NCI-H1105 (cell line): ENCODE data around the gene SLC4A11.
A peak's percentile ranks its signal among the peaks of the same experiment; 100 is the strongest.
"Not testable (repeated sequence)": the region's sequence is repeated elsewhere in the genome, so short reads cannot be mapped to it uniquely, and the experiment has no call there.

Experiments used
- DNase-seq: peaks from one replicate; lab custom pipeline; 2025; lab: John Stamatoyannopoulos, UW

Gene SLC4A11

DNA sequence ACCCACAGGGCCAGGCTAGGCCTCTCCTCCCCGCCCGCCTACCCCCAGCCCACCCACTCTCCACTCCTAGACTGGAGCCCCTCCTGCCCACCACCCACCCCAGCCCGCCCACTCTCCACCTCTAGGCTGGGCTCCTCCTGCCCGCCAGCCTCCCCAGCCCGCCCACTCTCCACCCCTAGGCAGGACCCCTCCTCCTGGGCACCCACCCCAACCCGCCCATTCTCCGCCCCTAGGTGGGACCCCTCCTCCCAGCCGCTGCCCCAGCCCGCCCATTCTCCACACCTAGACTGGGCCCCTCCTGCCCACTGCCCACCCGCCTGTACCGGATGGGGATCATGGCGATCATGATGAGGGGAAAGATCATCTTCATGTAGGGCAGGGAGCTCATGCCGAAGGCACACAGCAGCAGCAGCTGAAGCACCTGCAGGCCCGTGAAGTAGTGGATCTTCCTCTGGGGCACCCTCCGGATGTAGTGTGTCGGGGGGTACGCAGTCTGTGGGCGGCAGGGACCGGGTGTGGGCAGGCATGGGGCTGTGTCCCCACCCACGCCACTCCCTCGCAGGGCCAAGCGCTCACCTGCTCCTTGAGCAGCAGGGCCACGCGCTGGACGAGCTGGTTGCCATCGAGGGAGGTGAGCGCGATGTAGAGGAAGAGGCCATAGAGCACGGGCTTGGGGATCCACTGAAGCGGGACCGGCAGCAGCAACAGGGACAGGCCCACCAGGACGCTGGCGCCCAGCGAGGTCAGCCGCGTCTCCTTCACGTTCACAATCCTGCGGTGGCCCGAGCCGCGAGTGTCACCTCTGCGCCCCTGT, 10.8 kb downstream of the SLC4A11 start:
- DNase-seq = no peak

DNA sequence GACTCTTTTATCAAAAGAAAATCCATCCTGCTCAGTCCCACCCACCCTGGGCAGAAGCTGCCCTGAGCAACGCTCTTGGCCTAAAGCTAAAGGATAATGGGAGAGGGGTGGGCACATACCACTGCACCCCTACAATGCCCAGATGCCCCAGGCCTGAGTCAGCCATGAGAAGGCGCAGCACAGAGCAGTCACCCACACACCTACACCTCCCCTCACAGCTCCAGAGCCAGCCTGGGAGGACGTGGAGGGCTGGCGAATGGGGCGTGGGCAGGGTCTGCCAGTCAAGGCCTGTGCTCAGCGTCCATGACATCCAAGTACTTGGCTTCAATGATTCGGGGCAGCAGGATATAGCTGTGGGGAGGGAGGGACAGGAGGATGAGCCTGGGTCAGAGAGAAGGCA, 11.5 kb downstream of the SLC4A11 start:
- no peak for DNase-seq

DNA sequence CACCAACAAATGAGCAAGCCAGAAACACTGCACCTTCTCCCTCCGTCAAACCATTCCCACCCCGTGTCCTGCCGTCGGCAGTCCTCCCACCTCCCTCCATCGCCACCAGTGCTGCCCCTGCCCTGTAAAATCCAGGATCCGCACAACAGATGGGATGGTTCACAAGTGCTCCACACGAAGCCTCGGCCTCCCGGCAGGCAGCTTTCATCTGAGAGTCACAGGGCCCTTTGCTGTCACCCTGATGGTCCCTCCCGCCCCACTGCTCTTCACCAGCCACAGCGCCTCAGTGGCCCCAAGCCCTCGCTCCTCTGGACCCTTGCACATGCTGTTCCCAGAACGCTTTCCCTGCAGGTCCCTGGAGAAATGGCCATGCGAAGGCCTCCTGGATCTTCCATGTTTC, 12.1 kb downstream of the SLC4A11 start:
- DNase-seq = no peak

GRCh38 chr20:3226093-3226492, 12.9 kb downstream of the SLC4A11 start:
- no peak for DNase-seq

GRCh38 chr20:3224681-3225421, 14.1 kb downstream of the SLC4A11 start:
- no peak for DNase-seq

DNA sequence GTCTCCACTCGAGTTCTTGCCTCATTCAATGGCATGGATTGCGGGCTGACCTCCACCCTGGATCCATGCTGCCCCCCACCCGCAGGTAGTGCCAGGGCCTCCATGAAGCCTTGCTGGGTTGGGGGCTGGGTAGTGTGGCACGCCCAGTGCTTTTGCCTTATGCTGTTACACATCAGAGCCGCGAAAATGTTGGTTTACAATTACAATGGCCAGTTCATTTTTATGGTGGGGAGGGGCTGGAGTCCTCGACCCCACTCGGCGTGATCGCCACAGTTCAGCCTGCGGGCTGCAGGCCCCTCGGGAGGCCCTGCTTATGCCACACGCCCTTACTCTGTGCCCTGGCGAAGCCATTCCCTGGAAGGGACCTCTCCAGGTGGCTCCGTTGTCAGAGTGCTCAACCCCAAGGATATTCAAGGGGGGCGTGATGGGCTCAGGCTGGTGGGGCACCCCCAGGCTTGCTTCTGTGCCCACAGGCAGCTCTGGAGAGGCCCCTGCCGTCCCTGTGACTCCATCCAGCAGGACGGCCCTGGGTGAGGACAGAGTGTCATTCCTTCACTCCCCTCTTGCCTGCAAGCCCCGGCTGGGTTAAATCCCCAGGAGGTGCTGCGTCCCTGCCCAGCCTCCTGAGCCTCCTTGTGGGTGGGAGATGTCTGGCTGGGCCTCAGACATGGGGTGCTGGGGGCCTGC, 14.9 kb downstream of the SLC4A11 start:
- DNase-seq = no peak

DNA sequence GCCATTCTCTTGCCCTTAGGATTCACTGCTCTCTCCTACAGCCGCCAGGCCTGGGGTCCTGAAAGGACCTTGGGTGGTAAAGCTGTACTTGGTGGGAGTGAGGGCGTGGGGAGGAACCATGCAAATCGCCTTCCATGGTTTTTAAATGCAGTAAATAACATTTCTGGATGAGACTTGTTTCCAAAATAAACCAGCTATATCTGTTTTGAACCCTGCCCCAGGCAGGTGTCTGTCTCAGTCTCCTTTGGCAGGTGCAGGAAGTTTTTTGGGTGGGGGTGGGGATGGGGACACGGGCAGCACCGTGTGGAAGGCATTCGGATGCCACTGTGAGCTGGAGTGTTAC, 15.4 kb downstream of the SLC4A11 start:
- peak; percentile 31 for DNase-seq

- DNase-seq = peak; percentile 96
These were observed 16.1 kb downstream of the SLC4A11 start for GRCh38 chr20:3222635-3223600.

GRCh38 chr20:3221398-3222226, 17.4 kb downstream of the SLC4A11 start:
- no peak for DNase-seq

DNA sequence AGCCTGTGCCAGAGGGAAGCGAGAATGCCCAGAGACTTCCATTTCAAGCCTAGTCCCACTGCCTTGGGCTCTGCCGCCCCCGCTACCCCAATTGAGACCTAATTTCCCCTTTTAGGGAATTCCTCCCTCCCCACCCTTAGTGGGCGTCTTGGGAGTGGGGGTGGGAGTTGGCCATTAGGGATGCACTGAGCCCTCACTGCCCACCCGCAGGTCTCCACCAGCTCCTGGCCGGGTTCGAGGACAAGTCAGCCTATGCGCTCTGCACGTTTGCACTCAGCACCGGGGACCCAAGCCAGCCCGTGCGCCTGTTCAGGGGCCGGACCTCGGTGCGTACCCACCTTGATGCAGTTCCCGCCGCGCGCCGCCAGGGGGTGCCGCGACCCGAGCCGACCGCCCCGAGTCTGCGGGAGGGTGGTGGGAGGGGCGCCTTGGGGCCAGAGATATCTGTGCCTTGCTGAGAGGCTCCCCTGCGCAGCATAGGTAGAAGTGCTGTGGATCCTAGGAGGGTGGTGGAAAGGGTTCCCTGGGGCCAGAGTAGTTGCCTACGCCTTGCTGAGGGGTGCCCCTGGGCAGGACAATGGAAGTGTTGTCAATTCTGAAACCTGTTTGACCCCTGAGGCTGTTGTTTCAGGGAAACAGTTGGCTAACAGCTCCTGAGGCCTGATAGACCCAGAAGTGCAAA, 20.5 kb downstream of the SLC4A11 start:
- no peak for DNase-seq

DNA sequence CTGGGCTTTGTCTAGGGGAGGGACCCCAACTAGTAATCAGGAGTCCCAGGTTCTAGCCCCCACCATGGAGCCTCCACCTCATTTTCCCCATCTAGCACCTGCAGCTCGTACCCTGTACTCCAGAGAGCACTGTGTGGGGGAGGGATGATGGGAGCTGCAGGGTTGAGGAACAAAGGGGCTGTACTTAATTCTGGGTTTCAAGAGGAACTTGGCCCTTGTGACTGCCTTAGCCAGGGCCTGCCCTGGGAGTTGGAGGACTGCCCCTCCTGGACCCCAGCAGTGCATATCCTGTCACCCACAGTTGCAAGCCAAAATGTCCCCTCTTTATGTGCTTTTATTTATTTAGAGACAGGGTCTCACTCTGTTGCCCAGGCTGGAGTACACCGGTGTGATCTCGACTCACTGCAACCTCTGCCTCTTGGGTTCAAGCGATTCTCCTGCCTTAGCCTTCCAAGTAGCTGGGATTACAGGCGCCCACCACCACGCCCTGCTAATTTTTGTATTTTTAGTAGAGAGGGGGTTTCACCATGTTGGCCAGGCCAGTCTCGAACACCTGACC, 23.6 kb downstream of the SLC4A11 start:
- DNase-seq = not testable (repeated sequence)

GRCh38 chr20:3213226-3213625, 25.8 kb downstream of the SLC4A11 start:
- no peak for DNase-seq

- no peak for DNase-seq
These were observed 28.6 kb downstream of the SLC4A11 start for GRCh38 chr20:3210346-3210745.

DNA sequence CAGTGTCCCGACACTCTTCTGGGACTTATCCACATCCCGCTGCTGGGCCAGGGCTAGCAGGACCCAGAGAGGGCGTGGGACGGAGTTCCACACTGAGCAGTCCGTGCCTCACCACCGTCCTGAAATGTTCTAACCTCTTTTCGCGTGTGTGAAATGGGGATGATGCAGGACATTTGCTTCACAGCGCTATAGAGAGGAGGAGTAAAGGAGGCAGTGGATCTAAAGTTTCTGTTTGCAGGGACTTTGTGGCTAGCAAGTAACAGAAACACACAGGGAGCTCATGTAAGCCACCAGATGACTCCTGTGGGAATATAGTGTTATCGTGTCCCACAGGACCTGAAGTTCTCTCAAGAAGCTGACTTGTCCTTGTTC, 29.1 kb downstream of the SLC4A11 start:
- no peak for DNase-seq

- peak; percentile 15 for DNase-seq
These were observed 29.6 kb downstream of the SLC4A11 start, which contains the start of gene ITPA for GRCh38 chr20:3209257-3209945. ITPA (plus strand) TSS chr20:3209498; CDS start chr20:3209552, 54 bp downstream.

DNA sequence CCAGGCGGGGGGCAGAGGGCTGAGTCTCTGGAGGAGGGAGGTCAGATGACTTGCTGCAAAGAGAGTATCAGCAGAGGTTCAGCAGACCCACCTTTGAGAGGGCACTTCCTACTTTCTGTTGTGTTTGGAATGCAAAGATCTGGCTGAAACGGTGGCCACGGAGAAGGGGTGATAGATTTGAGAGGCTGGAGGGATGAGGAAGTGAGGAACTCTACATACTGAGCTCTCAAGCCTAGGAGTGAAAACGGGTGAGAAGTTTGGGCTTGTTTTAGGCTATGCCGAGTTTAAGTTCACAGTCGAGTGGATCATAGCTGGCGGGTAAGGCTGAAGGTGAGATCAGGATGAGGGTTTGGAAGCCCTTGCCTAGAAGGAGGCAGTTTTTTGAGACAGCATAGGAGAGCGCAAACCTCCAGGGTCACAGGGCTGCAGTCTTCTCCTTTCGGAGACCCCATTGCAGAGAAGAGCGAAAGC, 30.2 kb downstream of the SLC4A11 start:
- DNase-seq = no peak

DNA sequence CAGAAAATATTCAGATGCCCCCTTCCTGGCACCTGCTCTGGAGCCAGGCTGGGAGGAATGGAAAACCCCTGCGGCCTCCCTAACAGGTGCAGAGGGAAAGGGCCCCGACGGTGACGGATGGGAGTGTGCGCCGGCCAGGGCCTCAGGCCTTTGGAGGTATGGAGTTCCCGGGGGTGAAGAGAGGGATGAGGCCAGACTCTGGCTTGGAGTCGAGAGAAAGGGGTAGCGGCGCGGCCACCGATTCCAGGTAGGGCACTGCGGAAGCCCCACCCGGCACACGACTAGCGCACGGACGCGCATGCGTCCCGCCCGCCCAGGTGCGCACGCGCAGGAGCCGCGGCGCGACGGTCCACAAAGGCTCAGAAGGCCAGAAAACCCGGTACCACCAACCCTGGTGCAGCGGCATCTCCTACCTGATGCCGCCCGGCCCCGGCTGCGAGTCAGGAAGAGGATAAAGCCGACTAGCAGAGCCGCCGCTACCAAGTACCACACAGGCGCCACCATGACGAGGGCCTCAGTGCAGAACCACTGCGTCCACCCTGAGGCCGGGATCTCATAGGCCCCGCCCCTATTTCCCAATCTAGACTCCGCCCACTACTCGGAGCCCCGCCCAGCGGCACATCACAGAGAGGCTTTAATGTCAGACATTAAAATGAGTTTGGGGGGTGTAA, 34.7 kb downstream of the SLC4A11 start, which contains the start of gene DDRGK1:
TSS of gene DDRGK1 (minus strand) at position 559 of the 671 bp plus-strand sequence. CDS start at position 504, 55 bp downstream.
- DNase-seq = peak; percentile 78
